Measurements from ENCODE around the gene EPHA5. TPM values are rescaled to one million over a fixed set of nuclear protein-coding genes. Genes with fewer than 3 reads are reported as not detected.

EPHA5 gene
- polyA plus RNA-seq, 1 experiment, result 2.8 TPM

DNA sequence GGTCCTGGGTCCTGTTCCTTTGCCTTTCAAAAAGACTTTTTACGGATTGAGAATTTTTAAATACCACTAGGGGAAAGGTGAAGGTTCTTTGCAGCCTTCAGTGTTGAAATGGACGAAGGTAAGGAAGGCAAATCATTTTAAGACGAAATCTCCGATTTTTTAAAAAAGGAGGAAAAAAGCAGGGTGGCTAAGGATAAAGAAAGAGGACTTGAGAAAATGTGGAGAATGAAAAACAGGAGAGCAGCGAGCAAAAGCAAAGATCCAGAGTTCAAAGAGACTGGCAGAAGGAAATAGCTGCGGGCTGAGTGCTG lies 314 bp downstream of the EPHA5 start:
- Histone ChIP-seq H3K4me3 (ENCODE audit: low read depth, low read length) (peak overlapping the region; percentile 44), H3K36me3 (ENCODE audit: control insufficient read depth, insufficient read depth, low read length) (no peaks in the 10 kb centered on the region), H3K27me3 (ENCODE audit: control insufficient read depth, insufficient read depth, low read length) (peaks cover 16% of the 10 kb centered on the region)
- ChIA-PET CTCF (no interaction called here), POLR2A (no interaction called here)
- TF ChIP-seq, protein P1, sequence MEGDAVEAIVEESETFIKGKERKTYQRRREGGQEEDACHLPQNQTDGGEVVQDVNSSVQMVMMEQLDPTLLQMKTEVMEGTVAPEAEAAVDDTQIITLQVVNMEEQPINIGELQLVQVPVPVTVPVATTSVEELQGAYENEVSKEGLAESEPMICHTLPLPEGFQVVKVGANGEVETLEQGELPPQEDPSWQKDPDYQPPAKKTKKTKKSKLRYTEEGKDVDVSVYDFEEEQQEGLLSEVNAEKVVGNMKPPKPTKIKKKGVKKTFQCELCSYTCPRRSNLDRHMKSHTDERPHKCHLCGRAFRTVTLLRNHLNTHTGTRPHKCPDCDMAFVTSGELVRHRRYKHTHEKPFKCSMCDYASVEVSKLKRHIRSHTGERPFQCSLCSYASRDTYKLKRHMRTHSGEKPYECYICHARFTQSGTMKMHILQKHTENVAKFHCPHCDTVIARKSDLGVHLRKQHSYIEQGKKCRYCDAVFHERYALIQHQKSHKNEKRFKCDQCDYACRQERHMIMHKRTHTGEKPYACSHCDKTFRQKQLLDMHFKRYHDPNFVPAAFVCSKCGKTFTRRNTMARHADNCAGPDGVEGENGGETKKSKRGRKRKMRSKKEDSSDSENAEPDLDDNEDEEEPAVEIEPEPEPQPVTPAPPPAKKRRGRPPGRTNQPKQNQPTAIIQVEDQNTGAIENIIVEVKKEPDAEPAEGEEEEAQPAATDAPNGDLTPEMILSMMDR (IDR thresholded peaks at IDR 0.05; ENCODE audit: insufficient read depth, low read depth, low read length), result no peak
- no peak for DNase-seq (ENCODE audit: low read depth)

DNA sequence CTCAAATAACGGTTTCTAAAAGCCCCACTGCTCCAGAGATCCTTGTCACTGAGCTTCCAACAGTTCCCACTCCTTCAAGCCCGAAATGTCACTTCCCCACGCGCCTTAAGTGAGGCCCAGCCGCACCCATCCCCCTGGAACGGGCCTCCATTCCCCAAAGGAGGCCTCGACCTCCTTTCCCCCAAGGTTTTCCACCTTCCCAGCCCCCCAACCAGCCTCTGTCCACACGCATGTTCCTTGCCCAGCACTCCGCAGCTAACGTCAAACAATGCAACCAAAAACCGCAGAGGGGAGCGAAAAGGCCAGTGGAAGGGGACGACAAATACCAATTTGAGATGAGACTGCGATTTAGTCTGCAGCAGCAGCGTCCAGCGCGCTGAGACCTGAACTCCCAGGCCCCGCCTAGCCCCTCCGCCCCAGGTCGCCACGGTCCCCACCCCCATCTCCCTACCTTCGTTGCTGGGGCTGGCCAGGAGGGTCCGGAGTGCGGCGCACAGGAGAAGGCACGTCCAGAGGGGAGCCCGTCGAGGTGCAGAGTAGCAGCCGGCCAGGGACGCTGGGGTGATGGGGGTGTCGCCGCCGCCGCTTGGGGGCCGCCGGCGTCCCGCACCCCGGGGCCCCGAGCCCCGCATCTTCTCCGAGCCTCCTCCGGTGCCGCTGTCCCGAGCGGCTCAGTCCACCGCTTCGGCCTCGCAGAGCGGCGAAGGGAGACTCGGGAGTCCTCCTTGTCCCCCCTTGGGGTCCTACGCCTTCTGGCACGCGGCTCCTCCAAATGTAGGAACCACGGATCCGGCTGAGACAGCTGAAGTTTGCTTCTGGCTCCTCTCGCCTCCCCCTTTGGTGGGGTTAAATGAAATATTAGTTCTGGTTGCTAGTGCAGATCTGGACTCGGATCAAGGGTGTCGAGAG lies 924 bp downstream of the EPHA5 start:
- TF ChIP-seq, protein P1 (IDR thresholded peaks at IDR 0.05; ENCODE audit: insufficient read depth, low read depth, low read length), result no peak
- H3K36me3 ChIP-seq (ENCODE audit: control insufficient read depth, insufficient read depth, low read length), result no peaks in the 10 kb centered on the region
- ChIA-PET CTCF (no interaction called here), POLR2A (no interaction called here)
- H3K27me3 ChIP-seq (ENCODE audit: control insufficient read depth, insufficient read depth, low read length), result peaks cover 16% of the 10 kb centered on the region
- no peak for DNase-seq (ENCODE audit: low read depth)
- peak overlapping the region; percentile 28 for H3K4me3 ChIP-seq (ENCODE audit: low read depth, low read length)

DNA sequence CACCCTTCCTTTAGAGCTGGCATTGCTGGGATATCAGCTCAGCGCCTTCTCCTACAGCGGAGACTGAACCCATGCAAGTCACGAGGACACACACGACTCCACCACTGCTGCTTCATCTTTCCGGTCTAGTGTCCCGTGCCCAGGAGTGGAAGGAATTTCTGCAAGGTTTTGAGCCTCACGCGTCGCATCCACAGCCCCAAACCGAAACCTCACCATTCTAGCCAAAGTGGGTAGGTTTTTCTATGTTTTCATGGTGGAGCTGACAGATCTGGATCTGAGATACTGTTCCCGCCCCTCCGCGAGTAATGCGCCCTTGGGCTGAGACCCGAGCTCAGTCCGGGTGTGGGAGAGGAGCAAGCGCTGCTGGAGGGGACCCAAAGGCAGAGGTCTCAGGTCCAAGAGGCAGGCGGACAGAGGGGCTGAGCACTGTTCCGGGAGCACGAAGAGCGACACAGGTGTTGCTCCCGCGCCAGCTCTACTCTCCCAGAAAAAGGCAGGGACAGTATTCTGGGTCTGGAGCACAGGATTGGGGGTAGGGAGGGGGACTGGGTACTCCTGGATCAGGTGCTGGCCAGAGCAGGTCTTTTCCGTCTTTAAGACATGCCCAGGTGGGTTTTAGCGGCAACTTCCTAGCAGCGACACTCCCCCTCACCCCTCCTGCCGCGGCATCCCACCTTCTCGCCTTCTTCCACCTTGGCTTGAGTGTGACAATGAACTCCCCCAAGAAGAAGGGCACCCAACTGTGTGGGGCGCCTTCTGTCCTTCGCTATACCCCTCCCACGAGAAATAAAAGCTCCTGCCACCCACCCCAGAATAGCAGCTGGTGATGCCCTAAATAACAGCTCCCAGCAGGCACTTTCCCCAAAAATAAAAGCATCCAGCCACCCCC lies 1.8 kb downstream of the EPHA5 start:
- DNase-seq (ENCODE audit: low read depth), result no peak
- ChIA-PET POLR2A (no interaction called here), CTCF (no interaction called here)
- Histone ChIP-seq H3K4me3 (ENCODE audit: low read depth, low read length) (peak overlapping the region; percentile 28), H3K27me3 (ENCODE audit: control insufficient read depth, insufficient read depth, low read length) (peaks cover 16% of the 10 kb centered on the region), H3K36me3 (ENCODE audit: control insufficient read depth, insufficient read depth, low read length) (no peaks in the 10 kb centered on the region)
- TF ChIP-seq, protein P1 (IDR thresholded peaks at IDR 0.05; ENCODE audit: insufficient read depth, low read depth, low read length), result no peak

DNA sequence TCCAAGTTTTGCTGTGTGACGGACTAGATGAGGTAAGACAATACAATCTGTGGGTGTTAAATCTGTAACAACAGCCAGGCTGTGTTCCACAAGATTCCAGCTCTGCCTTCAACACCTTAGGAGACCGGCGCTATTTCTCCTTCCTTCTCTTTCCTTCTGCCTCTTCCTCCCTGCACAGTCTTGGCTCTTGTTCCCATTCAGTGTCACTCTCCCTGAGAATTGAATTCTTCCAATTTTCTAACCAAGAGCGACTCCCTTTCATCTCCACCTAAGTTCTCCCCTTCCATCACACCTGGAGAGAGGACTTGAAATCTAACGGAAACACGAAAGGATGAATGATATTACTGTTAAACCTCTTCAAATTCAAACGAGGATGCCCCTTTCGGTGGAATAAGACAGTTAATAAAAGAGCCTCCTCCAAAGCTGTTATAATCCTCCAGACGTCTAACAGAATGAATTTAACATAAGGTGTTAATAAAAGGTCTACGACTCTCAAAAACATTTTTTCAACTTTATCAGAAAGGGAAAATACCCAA lies 2.7 kb downstream of the EPHA5 start:
- POLR2A ChIA-PET, result no interaction called here
- Histone ChIP-seq H3K36me3 (ENCODE audit: control insufficient read depth, insufficient read depth, low read length) (no peaks in the 10 kb centered on the region), H3K4me3 (ENCODE audit: low read depth, low read length) (no peak overlapping the region), H3K27me3 (ENCODE audit: control insufficient read depth, insufficient read depth, low read length) (peaks cover 16% of the 10 kb centered on the region)
- CTCF ChIA-PET, result no interaction called here
- TF ChIP-seq, protein P1 (IDR thresholded peaks at IDR 0.05; ENCODE audit: insufficient read depth, low read depth, low read length), result no peak
- DNase-seq (ENCODE audit: low read depth), result no peak

Measured in BJ (cell line).